Measurements from ENCODE around the gene KRT71.

DNA sequence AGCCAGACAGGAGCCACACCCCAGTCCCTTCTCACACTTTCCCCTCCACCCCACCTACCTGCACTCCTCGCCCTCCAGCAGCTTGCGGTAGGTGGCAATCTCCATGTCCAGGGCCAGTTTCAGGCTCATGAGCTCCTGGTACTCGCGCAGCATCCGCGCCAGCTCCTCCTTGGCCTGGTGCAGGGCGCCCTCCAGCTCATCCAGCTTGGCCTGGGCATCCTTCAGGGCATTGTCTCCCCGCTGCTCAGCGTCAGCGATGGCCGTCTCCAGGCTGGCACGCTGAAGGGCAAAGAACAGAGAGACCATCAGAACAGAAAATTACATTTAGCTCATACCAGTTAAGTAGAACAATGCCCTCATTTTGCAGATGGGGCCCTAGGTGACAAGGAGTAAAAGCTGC is 15.2 kb upstream of the KRT71 start:
- TF ChIP-seq, protein P1, sequence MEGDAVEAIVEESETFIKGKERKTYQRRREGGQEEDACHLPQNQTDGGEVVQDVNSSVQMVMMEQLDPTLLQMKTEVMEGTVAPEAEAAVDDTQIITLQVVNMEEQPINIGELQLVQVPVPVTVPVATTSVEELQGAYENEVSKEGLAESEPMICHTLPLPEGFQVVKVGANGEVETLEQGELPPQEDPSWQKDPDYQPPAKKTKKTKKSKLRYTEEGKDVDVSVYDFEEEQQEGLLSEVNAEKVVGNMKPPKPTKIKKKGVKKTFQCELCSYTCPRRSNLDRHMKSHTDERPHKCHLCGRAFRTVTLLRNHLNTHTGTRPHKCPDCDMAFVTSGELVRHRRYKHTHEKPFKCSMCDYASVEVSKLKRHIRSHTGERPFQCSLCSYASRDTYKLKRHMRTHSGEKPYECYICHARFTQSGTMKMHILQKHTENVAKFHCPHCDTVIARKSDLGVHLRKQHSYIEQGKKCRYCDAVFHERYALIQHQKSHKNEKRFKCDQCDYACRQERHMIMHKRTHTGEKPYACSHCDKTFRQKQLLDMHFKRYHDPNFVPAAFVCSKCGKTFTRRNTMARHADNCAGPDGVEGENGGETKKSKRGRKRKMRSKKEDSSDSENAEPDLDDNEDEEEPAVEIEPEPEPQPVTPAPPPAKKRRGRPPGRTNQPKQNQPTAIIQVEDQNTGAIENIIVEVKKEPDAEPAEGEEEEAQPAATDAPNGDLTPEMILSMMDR (IDR thresholded peaks at IDR 0.05) = no peak
- TF ChIP-seq POLR2A (IDR thresholded peaks at IDR 0.05) = no peak
